CD4-positive, alpha-beta T cell treated with Interleukin-21 for 1 hour (primary cell): Measurements from ENCODE around the gene CD300A.
"Not testable (repeated sequence)": the region's sequence is repeated elsewhere in the genome, so short reads cannot be mapped to it uniquely, and the experiment has no call there.

Experiments
- DNase-seq: peaks from one replicate; pipeline ENCODE4 v3.0.0-alpha.2; 2020

The CD300A gene

DNA sequence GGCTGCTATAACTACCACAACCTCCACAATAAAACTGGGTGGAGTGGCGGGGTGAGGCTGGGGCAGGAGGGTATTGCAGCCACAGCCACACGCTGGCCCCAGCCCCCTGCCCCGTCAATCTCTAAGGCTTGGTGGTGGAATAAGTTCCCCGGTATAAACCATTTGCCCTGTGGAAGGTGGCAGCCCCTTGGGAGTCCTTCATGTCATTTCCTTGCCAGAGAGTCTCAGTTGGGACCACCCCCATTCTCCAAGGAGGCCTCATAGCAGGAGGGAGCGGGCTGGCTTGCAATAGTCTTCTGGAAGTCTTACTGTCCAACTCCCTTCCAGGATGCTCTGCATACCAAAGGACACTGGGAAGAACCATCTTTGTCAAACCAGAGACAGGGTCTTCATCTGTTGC lies 19.4 kb downstream of the CD300A start:
- no peak for DNase-seq

DNA sequence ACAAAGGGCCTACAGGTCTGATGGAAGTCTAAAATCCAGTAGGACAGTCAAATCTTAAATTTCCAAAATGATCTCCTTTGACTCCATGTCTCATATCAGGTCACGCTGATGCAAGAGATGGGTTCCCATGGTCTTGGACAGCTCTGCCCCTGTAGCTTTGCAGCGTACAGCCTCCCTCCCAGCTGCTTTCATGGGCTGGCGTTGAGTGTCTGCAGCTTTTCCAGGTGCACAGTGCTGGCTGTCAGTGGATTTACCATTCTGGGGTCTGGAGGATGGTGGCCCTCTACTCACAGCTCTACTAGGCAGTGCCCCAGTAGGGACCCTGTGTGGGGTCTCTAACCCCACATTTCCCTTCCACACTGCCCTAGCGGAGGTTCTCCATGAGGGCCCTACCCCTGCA lies 21.8 kb downstream of the CD300A start:
- not testable (repeated sequence) for DNase-seq

DNA sequence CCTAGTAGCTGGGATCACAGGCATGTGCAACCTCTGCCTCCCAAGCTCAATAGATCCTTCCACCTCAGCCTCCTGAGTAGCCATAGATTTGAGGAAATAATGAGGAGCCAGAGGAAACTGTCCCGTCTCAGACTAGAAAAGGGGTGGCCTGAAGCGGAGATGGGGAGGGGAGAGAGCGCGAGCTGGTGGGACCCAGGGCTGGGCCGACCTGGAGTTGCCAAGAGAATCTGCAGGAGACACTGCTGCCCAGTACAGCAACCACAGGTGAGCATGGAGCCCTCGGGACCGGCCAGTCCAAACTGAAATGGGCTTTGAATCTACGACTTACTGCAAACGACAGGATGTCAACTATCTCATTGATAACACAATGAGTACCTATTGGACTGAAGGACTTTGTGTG lies 24.3 kb downstream of the CD300A start:
- DNase-seq = no peak

- no peak for DNase-seq
Measured at GRCh38 chr17:74491626-74492025, 25.2 kb downstream of the CD300A start.

DNA sequence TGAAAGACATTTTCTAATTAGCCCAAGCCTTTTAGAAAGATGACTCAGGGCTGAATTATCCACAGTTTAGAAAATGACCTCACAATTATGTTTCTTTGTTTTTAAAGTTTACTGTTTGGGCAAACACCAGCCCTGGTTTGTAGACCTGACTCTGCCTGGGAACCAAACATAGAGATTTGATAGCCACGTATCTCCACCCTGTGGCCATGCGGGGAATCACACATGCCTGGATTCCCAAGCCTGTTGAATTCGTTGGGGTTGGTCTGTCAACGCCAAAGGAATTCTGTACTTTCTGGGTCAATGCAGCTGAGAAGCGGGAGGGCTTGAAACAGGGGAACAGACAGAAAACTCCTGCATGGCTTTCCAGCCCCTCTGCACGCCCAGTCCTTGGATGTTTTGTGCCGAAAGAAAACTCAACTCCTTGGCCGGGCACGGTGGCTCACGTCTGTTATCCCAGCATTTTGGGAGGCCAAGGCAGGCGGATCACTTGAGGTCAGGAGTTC lies 26.9 kb downstream of the CD300A start:
- DNase-seq = peak; percentile 77

DNA sequence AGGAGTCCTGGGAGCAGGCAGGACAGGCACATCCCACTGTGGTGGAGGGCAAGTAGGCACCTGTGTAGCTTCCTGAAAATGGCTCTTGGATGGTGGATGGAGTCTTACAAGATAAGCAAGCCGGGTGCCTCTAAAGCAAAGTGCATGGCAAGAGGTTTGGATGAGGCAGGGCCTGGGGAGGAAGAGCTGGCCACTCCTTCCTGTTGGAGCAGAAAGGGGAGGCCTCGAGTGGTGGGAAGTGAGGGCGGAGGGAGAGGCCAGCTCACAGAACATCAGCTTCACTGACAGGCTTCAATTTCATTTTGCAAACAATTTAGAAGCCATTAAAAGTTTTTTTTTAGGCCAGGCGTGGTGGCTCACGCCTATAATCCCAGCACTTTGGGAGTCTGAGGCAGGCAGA lies 31.0 kb downstream of the CD300A start:
- DNase-seq = no peak

DNA sequence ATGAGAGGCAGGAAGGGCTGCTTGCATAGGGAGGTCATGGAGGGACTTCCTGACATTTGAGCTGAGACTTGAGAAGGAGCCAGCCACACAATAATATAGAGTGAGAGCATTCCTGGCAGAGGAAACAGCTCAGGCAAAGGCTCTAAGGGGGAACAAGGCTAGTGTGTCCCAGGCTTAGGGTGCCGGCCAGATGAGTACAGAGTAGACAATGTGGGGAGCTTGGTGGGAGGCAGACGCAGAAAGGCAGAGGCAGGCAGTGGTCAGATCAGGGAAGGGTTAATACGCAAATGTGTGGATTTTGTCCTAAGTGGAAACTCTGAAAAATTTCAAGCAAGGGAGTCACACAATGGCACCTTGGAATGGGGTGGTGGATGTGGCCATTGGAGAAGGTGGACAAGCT lies 33.6 kb downstream of the CD300A start:
- DNase-seq = no peak

DNA sequence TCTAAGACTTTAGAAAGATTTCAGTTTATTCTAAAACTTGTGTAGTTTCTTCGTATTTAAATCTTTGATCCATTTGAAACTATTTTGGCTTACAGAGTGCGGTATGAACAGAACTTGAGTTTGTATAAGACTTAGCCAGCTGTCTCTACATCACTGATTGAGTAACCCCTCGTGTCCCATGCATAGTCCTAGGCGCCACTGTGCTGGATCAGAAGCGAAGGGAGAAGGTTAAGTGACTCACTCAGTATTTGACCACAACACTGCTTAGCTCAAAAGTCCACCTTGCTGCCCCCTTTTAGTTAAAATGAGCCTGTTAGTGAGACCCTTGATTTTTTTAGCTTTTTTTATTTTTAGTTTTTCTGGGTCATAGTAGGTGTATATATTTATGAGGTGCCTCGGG lies 36.4 kb downstream of the CD300A start:
- no peak for DNase-seq

GRCh38 chr17:74503949-74504348 lies 37.5 kb downstream of the CD300A start:
- not testable (repeated sequence) for DNase-seq

GRCh38 chr17:74508156-74508555 lies 41.7 kb downstream of the CD300A start:
- no peak for DNase-seq

- no peak for DNase-seq
Measured at GRCh38 chr17:74512036-74512435, 45.6 kb downstream of the CD300A start.

DNA sequence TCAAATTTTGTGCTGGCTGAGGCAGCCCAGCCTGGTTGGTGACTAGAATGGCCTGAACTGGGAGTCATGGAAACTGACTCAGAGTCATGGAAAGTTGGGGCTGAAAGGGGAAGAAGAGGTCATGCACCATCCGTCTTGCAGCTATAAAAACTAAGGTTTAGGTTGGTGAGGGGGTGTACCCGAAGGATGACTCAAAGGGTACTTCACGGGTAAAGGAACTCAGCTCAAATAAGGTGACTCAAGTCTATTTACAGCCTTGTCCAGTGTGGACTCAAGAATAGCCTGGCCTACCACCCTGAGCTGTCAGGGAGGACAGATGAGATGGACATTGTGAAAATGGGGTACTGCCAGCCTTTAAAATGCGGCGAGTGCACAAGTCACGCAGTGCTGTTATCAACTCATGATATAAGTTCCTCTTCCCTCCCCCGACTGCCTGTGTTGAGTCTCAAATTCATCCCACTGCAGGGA lies 46.2 kb downstream of the CD300A start:
- DNase-seq = peak; percentile 19

GRCh38 chr17:74513987-74514631 lies 47.7 kb downstream of the CD300A start:
- peak; percentile 54 for DNase-seq

DNA sequence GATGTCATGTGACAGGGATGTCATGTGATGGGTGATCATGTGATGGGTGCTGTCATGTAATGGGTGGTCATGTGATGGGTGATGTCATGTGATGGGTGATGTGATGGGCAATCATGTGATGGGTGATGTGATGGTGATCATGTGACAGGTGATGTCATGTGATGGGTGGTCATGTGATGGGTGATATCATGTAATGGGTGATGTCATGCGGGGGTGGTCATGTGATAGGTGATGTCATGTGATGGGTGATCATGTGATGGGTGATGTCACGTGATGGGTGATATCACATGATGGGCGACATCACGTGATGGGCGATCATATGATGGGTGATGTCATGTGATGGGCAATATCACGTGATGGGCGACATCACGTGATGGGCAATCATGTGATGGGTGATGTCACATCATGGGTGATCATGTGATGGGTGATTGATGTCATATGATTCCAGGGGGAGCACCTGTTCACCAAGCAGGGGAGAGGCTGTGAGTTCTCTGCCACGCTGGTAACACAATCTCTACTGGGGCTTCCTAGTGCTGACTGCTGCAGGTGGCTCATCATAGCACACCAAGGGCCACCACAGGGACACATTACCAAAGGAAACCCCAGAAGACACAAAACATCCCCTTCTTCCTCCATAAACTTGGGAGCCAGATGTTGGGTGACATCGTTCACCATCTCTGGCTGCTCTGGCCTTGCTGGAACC lies 48.3 kb downstream of the CD300A start:
- no peak for DNase-seq

GRCh38 chr17:74515941-74516340 lies 49.5 kb downstream of the CD300A start:
- DNase-seq = no peak

DNA sequence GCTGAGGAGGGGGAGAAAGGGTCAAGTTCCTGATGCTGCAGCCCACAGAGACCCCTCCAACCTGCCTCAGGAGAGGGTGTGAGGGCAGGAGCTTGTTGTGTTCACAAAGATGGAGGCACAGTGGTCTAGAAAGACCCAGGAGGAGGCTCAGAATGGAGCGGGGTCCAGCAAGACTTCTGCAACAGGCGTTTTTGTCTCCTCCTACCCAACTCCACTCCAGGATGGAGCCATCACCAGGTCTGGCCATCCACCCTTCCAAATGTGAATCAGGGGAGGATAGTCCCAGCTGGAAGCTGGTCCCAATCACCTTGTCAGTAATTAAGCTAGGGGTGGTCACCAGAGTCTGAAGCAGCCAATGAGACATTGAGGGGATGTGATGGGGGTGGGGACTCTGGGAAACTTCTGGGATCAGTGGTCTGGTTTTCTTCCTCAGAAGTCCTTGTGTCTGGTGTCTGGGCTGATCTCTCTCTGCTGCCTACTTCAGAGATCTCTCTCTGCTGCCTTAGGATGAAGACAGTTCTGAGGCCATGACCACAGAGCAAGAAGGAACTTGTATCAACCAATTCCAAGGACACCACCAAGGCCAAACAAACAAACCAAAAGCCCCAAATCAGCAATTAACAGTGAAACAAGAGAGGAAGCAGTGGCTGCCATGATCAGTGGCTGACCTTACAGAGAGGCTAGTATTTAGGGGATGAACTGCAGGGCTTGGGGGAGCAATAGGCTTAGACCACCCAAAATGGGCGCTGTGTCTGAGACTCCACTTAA lies 50.3 kb downstream of the CD300A start:
- no peak for DNase-seq

DNA sequence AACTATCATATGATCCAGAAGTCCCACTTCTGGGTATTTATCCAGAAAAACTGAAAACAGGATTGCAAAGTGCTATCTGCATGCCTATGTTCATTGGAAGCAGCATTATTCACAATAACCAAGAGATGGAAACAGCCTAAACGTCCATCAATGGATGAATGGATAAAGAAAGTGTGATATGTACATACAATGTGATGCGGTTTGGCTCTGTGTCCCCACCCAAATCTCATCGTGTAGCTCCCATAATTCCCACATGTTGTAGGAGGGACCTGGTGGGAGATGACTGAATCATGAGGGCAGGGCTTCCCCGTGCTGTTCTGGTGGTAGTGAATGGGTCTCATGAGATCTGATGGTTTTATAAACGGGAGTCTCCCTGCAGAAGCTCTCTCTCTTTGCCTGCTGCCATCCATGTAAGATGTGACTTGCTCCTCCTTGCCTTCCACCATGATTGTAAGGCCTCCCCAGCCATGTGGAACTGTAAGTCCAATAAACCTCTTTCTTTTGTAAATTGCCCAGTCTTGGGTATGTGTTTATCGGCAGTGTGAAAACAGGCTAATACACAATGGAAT lies 52.1 kb downstream of the CD300A start:
- not testable (repeated sequence) for DNase-seq

DNA sequence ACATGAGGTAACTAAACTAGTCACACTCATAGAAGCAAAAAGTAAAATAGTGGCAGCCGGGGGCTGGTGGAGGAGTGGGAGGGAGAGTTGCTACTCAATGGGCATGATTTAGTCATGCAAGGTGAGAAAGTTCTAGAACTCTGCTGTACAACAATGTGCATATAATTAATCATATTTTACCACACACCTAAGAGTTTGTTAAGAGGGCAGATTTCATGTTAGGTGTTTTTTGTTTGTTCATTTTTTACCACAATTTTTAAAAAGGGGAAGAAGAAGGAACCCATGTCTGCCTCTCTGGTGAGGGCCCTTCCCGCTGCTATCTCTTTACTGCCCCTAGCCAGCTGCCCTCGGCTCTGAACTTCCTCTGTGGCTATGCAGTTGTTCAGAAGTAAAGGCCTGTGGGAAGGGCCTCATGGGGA lies 53.6 kb downstream of the CD300A start:
- DNase-seq = peak; percentile 20

- no peak for DNase-seq
Measured at GRCh38 chr17:74520790-74521480, 54.5 kb downstream of the CD300A start.

GRCh38 chr17:74521701-74522201 lies 55.3 kb downstream of the CD300A start:
- DNase-seq = peak; percentile 31

DNA sequence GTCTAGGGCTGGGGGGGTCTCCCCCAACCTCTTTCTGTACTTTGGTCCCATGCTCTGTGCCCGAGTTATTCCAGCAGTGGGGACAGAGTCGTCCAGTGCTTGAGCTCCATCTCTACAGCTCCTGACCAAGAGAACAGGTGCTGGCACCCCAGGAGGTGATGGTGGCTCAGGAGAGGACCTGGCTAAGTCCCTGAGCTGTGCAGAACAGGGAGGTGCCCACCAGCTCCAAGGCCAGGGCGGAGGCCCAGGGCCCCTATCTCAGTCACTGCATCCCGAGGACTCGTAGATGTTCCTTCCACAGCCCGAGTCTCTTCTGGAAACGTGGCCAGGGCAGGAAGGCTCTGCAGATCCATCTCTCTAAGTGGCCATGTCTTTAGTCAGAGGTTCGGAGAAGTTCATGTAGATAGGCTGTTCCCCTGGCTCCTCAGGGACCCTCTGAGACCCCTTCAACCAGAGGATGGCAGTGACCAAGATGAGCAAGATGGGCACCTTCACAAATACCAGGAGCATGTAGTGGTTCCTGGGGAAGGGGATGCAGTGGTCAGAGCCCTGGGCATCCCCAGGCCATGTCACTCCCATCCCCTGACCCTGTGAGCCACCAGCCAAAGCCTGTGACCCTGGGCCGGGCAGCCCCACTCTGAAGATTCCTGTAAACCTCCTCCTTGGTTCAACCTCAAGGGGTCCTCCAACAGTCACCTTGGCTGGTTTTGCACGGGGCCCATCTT lies 56.1 kb downstream of the CD300A start:
- no peak for DNase-seq

- DNase-seq = no peak
Measured at GRCh38 chr17:74523308-74523707, 56.9 kb downstream of the CD300A start.
